ENCODE results near the gene POLDIP3. TPM values are rescaled to one million over a fixed set of nuclear protein-coding genes. Genes with fewer than 3 reads are reported as not detected.

Gene POLDIP3
- total and polyA plus RNA-seq, 2 of the 4 experiments (the other 2 are of a cell fraction): 33.9 to 43.6 TPM

DNA sequence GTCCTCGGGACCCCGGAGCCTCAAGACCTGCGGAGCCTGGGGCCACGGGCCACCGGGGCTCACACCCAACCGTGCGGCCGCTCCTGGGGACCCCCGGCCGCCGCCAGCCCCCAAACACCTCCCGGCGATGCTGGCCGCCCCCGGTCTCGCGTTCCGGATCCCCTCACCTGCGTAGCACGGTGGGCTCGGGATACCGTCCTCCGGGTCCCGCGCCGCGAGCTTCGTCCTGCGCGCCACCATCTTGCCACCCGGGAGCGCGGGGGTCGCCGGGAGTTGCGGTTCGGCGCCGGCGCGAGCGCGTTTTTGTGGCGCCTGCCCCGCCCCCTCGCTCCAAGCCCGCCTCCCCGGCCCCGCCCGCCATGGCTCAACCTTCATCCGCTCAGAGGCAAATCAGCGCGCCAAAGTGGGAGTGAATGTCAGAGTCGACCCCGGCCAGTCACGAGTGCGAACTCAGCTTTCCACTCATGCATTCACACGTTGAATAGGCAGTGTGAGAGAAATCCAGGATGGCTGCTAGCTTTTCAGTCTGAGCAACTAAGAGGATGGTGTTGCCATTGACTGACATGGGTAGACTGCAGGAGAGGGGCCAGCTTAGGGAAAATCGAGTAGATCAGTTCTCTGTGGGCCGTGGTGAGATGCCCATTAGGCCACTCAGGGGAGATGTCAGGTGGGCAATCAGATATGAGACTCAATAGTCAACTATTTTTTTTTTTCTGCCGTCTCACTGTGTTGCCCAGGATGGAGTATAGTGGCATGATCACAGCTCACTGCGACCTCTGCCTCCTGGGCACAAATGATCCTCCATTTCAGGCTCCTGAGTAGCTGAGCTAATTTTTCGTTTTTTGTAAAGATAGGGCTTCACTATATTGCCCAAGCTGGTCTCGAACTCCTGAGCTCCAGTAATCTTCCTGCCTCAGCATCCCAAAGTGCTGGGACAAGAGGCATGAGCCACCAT lies 32.6 kb downstream of the POLDIP3 start:
- DNase-seq (peak; percentile 59), ATAC-seq (ENCODE audit: low read depth) (peak; percentile 96)
- Histone ChIP-seq H3K14ac (replicated peaks; ENCODE audit: low read depth, low read length) (0 out of 2 replicates have a peak overlapping the region, but pooled peaks have one; percentile 67), H2AFZ (replicated peaks; ENCODE audit: low read length, poor library complexity) (peak overlapping the region; percentile 81), H3K9ac (ENCODE audit: low read depth, low read length) (peak overlapping the region; percentile 59), H2AK5ac (ENCODE audit: low read depth, low read length) (peak overlapping the region; percentile 78; the same call in 1 of the 2 replicates), H3K27ac (ENCODE audit: insufficient read depth, low read length) (peak overlapping the region; percentile 41), H3K4me1 (ENCODE audit: control insufficient read depth, insufficient read depth, low read length) (peaks cover 6% of the 10 kb centered on the region; the same call in 1 of the 2 replicates), H2BK15ac (ENCODE audit: low read depth, low read length) (no peak overlapping the region), H3K27me3 (ENCODE audit: control insufficient read depth, insufficient read depth, low read length) (no peaks in the 10 kb centered on the region), H4K5ac (ENCODE audit: low read depth, low read length) (no peak overlapping the region), H4K20me1 (ENCODE audit: insufficient read depth, low read length) (no peaks in the 10 kb centered on the region), H2BK5ac (ENCODE audit: low read depth, low read length, poor library complexity, severe bottlenecking) (no peak overlapping the region), H3K56ac (ENCODE audit: extremely low read depth, insufficient read depth, low read length) (no peak overlapping the region), H2AK9ac (replicated peaks; ENCODE audit: low read depth, low read length, poor library complexity) (no peak overlapping the region), H3K79me1 (ENCODE audit: low read depth in 1 of 2, low read length in 2 of 2) (peaks cover 3 to 11% of the 10 kb centered on the region in 2 experiments; a peak in 3 of 4 replicates), H2BK20ac (ENCODE audit: low read depth, low read length) (no peak overlapping the region), H3K9me3 (ENCODE audit: control insufficient read depth, insufficient read depth, low read length) (no peaks in the 10 kb centered on the region), H2BK120ac (ENCODE audit: low read depth, low read length) (no peak overlapping the region), H3K4me2 (ENCODE audit: low read depth, low read length) (peak overlapping the region; percentile 95), H3K4me3 (ENCODE audit: insufficient read depth, low read depth, low read length) (peak overlapping the region; percentile 67), H3K9me1 (ENCODE audit: insufficient read depth, low read length) (no peaks in the 10 kb centered on the region), H4K91ac (ENCODE audit: insufficient read depth, low read depth, low read length) (no peak overlapping the region), H4K8ac (ENCODE audit: low read depth in 2 of 2, low read length in 2 of 2) (peak overlapping the region in 1 of 2 experiments; percentile 75; a peak in 1 of 4 replicates), H3K23ac (ENCODE audit: low read depth, low read length) (no peak overlapping the region), H3K18ac (ENCODE audit: low read depth, low read length) (no peak overlapping the region), H3K36me3 (ENCODE audit: control insufficient read depth, insufficient read depth, low read length) (peaks cover 49% of the 10 kb centered on the region), H3K4ac (ENCODE audit: low read depth, low read length) (peak overlapping the region; percentile 38; the same call in 1 of the 2 replicates)
- BruUV-seq (replicated peaks): no TSS peak
- TF ChIP-seq, protein P1, sequence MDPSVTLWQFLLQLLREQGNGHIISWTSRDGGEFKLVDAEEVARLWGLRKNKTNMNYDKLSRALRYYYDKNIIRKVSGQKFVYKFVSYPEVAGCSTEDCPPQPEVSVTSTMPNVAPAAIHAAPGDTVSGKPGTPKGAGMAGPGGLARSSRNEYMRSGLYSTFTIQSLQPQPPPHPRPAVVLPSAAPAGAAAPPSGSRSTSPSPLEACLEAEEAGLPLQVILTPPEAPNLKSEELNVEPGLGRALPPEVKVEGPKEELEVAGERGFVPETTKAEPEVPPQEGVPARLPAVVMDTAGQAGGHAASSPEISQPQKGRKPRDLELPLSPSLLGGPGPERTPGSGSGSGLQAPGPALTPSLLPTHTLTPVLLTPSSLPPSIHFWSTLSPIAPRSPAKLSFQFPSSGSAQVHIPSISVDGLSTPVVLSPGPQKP (IDR thresholded peaks at IDR 0.05; ENCODE audit: borderline replicate concordance, low read depth, low read length): no peak
- TF ChIP-seq MAZ (IDR thresholded peaks at IDR 0.05; ENCODE audit: borderline replicate concordance, low read depth, low read length): peak; percentile 68; the same call in 1 of the 2 replicates
- TF ChIP-seq RFX5 (IDR thresholded peaks at IDR 0.05; ENCODE audit: low read depth, low read length): no peak
- no peak for TF ChIP-seq MAFK (IDR thresholded peaks at IDR 0.05; ENCODE audit: low read depth, low read length)
- TF ChIP-seq RCOR1 (IDR thresholded peaks at IDR 0.05; ENCODE audit: insufficient replicate concordance, low read length): no peak
- TF ChIP-seq POLR2A (IDR thresholded peaks at IDR 0.05; ENCODE audit: low read depth, low read length): peak; percentile 62
- in situ Hi-C loops (cut with MboI; ENCODE audit: low sequenced_read_pairs) (no loop called here), dilution Hi-C loops (cut with HindIII; ENCODE audit: low sequenced_read_pairs, unreplicated experiment) (no loop called here), intact Hi-C loops (cut with micrococcal nuclease) (no loop called here)
- POLR2A ChIA-PET (ENCODE audit: unreplicated experiment): no interaction called here
- 7% methylated on average over 31 of the region's 64 CpGs; no CpG with 5 or more reads in 1 of the 2 experiments for WGBS, 2 experiments (ENCODE audit: extremely low coverage in 2 of 2, insufficient read length in 1 of 2)
- CTCF ChIA-PET: no interaction called here
